Measurements from ENCODE around the gene HEBP2. TPM values are rescaled to one million over a fixed set of nuclear protein-coding genes. Genes with fewer than 3 reads are reported as not detected.
A peak's percentile ranks its signal among the peaks of the same experiment; 100 is the strongest.

Gene HEBP2
- total and polyA plus RNA-seq, 2 experiments from 2014 or later = 25.6 to 118 TPM

- DNase-seq (ENCODE audit: low spot score) = peak; percentile 17
- Mint-ChIP-seq H3K9me3 (no peaks in the 10 kb centered on the region), H3K4me1 (peaks cover 6% of the 10 kb centered on the region), H3K36me3 (ENCODE audit: low read depth) (peaks cover 23% of the 10 kb centered on the region), H3K27ac (peak overlapping the region; percentile 54), H3K27me3 (ENCODE audit: insufficient read depth, low read depth, poor library complexity) (peaks cover 7% of the 10 kb centered on the region), H3K4me3 (no peak overlapping the region)
- no peak for TF ChIP-seq CTCF (conservative IDR thresholded peaks at IDR 0.05; ENCODE audit: low read depth in 2 of 2)
- Histone ChIP-seq H3K4me1 (ENCODE audit: insufficient read depth) (0 out of 2 replicates have a peak, but pooled peaks cover 7% of the 10 kb centered on the region), H3K27me3 (ENCODE audit: insufficient read depth) (no peaks in the 10 kb centered on the region), H3K4me2 (no peak overlapping the region), H3K4me3 (no peak overlapping the region), H3K27ac (ENCODE audit: low read depth) (0 out of 2 replicates have a peak overlapping the region, but pooled peaks have one; percentile 3), H2AFZ (no peak overlapping the region), H3K9me2 (ENCODE audit: insufficient read depth) (no peaks in the 10 kb centered on the region; the same call in 1 of the 2 replicates), H3K79me2 (replicated peaks; ENCODE audit: insufficient read depth) (no peaks in the 10 kb centered on the region), H3F3A (replicated peaks; ENCODE audit: low read depth) (no peaks in the 10 kb centered on the region), H3K36me3 (ENCODE audit: insufficient read depth) (no peaks in the 10 kb centered on the region), H4K20me1 (replicated peaks; ENCODE audit: insufficient read depth) (no peaks in the 10 kb centered on the region)
- no peak for ATAC-seq
Observed at GRCh38 chr6:138465007-138465645, 61.1 kb downstream of the HEBP2 start.

GRCh38 chr6:138467901-138468300 lies 63.9 kb downstream of the HEBP2 start:
- TF ChIP-seq CTCF (conservative IDR thresholded peaks at IDR 0.05; ENCODE audit: low read depth in 2 of 2) = no peak
- no peak overlapping the region for H3K27ac Mint-ChIP-seq
- Histone ChIP-seq H3K9me2 (ENCODE audit: insufficient read depth) (no peaks in the 10 kb centered on the region), H3K27me3 (ENCODE audit: insufficient read depth) (no peaks in the 10 kb centered on the region), H3K4me3 (no peak overlapping the region), H3K36me3 (ENCODE audit: insufficient read depth) (no peaks in the 10 kb centered on the region), H3K27ac (ENCODE audit: low read depth) (no peak overlapping the region), H3K4me2 (no peak overlapping the region), H2AFZ (no peak overlapping the region), H4K20me1 (replicated peaks; ENCODE audit: insufficient read depth) (no peaks in the 10 kb centered on the region), H3K79me2 (replicated peaks; ENCODE audit: insufficient read depth) (no peaks in the 10 kb centered on the region), H3K4me1 (ENCODE audit: insufficient read depth) (0 out of 2 replicates have a peak, but pooled peaks cover 7% of the 10 kb centered on the region), H3F3A (replicated peaks; ENCODE audit: low read depth) (no peaks in the 10 kb centered on the region)
- H3K36me3 Mint-ChIP-seq (ENCODE audit: low read depth) = peaks cover 17% of the 10 kb centered on the region; the same call in 2 of the 3 replicates
- H3K4me3 Mint-ChIP-seq = no peak overlapping the region
- H3K27me3 Mint-ChIP-seq (ENCODE audit: insufficient read depth, low read depth, poor library complexity) = peaks cover 7% of the 10 kb centered on the region
- H3K9me3 Mint-ChIP-seq = no peaks in the 10 kb centered on the region
- ATAC-seq (no peak), DNase-seq (ENCODE audit: low spot score) (no peak)
- H3K4me1 Mint-ChIP-seq = peaks cover 6% of the 10 kb centered on the region

- Histone ChIP-seq H4K20me1 (replicated peaks; ENCODE audit: insufficient read depth) (no peaks in the 10 kb centered on the region), H2AFZ (no peak overlapping the region), H3K36me3 (ENCODE audit: insufficient read depth) (no peaks in the 10 kb centered on the region), H3K9me2 (ENCODE audit: insufficient read depth) (no peaks in the 10 kb centered on the region), H3K4me2 (no peak overlapping the region), H3K27ac (ENCODE audit: low read depth) (no peak overlapping the region; the same call in 1 of the 2 replicates), H3F3A (replicated peaks; ENCODE audit: low read depth) (no peaks in the 10 kb centered on the region), H3K4me3 (no peak overlapping the region), H3K4me1 (ENCODE audit: insufficient read depth) (0 out of 2 replicates have a peak, but pooled peaks cover 7% of the 10 kb centered on the region), H3K79me2 (replicated peaks; ENCODE audit: insufficient read depth) (no peaks in the 10 kb centered on the region), H3K27me3 (ENCODE audit: insufficient read depth) (no peaks in the 10 kb centered on the region)
- ATAC-seq (no peak), DNase-seq (ENCODE audit: low spot score) (no peak)
- Mint-ChIP-seq H3K27me3 (ENCODE audit: insufficient read depth, low read depth, poor library complexity) (peaks cover 7% of the 10 kb centered on the region), H3K9me3 (no peaks in the 10 kb centered on the region), H3K36me3 (ENCODE audit: low read depth) (peaks cover 13% of the 10 kb centered on the region; the same call in 2 of the 3 replicates), H3K27ac (no peak overlapping the region), H3K4me3 (no peak overlapping the region), H3K4me1 (peaks cover 6% of the 10 kb centered on the region)
- TF ChIP-seq EZH2 (IDR thresholded peaks at IDR 0.05; ENCODE audit: low read depth, unreplicated experiment) (no peak), NANOG (IDR thresholded peaks at IDR 0.05; ENCODE audit: borderline replicate concordance) (no peak), POLR2AphosphoS5 (IDR thresholded peaks at IDR 0.05; ENCODE audit: low read depth) (no peak), ETS1 (IDR thresholded peaks at IDR 0.05) (no peak), ZNF114 (CRISPR knock-in tag; IDR thresholded peaks at IDR 0.05) (no peak), REST (IDR thresholded peaks at IDR 0.05; ENCODE audit: unreplicated experiment) (no peak)
Observed at GRCh38 chr6:138468320-138469015, 64.4 kb downstream of the HEBP2 start.
